GM18505 (cell line): ENCODE data around the gene PYHIN1.
"Not testable (repeated sequence)": the region's sequence is repeated elsewhere in the genome, so short reads cannot be mapped to it uniquely, and the experiment has no call there.

Source experiments
- ATAC-seq: cut with Tn5 transposase; IDR thresholded peaks from one replicate; pipeline ENCODE4 v1.9.1; 2021; ENCODE audit not compliant: unreplicated experiment
- POLR2A ChIP-seq: IDR thresholded peaks from 4 replicates; pipeline ENCODE4 v1.6.1; 2011; ENCODE audit warnings: borderline replicate concordance; ENCODE audit not compliant: insufficient read depth, insufficient read length; ENCODE audit errors: extremely low read depth

The PYHIN1 gene

DNA sequence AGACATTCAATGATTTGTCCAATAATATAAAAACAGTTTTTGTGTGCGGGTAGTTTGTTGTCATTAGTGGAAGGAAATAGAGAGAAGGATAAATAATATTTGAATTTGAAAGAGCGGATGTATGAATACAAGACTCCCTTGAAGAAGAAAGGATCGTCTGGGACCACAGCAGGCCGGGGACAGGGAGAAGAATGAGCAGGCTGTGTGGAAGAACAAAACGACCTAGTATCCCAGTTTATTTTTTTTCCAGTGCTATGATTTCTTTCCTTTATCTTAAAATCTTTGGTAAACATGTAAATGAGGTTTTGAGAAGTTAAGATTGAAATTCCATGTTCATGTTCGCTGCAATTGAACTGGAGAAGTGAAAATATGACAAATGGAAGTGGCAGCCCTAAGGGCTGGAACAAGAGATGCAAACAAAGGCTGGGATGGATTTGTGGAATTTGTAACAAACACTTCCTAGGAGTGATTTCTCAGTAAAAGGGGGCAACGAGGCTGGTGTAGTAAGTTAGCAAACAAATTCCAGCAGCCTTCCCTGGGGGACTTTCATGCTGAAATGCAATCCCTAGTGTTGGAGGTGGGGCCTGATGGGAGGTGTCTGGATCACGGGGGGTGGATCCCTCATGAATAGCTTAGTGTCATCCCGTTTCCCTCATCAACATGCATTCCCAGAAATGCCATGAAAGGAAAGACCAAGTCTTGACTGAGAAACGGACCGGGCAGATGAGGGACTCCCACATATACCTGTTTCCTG lies 68.1 kb downstream of the PYHIN1 start:
- no peak for TF ChIP-seq POLR2A
- no peak for ATAC-seq

DNA sequence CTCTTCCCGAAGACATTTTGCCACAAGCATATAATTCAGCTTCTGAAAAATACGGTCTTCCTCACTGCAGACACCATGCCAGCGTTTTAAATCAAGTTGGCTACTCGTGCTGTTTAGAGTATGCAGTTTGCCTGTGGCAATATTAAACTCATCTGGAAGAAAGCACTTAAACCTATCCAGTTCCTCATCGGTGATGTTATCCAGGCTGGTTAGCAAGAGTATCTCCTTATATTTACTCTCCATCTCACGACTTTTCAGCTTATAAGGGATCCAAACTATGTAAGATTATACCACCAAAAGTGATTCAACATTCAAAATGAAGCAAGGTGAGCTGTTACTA lies 68.7 kb downstream of the PYHIN1 start:
- no peak for TF ChIP-seq POLR2A
- ATAC-seq, result no peak

DNA sequence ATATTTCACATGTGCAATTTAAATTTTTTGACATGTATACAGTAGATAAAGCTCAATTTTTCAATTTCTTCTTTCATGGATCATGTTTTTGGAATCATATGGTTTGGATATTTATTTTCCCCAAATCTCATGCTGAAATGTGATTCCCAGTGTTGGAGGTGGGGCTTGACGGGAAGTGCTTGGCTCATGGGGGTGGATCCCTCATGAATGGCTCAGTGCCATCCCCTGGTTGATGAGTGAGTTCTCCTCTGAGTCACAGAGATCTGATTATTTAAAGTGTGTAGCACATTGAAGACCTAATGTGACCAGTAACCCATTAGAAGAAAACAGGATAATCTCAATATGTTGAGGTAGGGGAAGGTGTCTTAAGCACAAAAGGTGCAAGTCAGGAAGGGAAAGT lies 69.3 kb downstream of the PYHIN1 start:
- ATAC-seq, result no peak
- TF ChIP-seq POLR2A, result no peak

DNA sequence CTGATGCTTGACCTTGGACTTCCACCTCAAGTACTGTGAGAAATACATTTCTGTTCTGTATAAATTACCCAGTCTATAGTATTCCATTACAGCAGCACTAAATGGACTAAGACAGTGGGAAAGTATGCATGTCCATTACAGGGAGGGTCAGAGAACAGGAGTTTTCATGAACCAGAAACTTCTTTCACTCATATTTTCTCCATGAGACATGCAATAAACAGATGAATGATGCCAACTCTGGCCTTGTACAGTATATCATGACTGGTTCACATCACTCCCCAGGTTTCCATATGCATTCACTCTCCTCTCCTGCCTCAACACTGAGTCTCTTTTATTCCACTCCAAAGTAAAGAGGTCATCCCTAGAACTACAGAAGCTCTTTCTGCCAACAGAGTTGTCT lies 73.8 kb downstream of the PYHIN1 start:
- no peak for TF ChIP-seq POLR2A

DNA sequence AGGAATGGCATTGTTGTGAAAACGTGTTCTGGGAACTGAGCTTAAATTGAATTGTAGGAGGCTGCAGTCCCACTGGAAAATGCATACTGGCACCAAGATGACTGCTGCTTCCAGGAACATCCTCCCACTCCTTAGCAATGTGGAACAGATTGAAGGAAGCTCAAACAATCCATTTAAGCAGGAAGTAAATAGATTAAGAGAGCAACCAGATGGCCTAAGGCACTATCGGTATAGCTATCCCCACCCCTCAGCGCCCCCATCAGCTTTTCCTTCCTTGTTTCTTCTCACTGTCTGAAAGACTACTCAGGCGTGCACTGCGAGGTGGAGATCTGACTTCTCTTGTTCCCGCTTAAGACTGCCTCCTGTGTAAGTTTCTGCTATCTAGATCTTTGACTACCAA lies 74.3 kb downstream of the PYHIN1 start:
- TF ChIP-seq POLR2A, result no peak
- no peak for ATAC-seq

More for the DNA sequence above, 73.8 kb downstream of the PYHIN1 start:
- ATAC-seq, result no peak

DNA sequence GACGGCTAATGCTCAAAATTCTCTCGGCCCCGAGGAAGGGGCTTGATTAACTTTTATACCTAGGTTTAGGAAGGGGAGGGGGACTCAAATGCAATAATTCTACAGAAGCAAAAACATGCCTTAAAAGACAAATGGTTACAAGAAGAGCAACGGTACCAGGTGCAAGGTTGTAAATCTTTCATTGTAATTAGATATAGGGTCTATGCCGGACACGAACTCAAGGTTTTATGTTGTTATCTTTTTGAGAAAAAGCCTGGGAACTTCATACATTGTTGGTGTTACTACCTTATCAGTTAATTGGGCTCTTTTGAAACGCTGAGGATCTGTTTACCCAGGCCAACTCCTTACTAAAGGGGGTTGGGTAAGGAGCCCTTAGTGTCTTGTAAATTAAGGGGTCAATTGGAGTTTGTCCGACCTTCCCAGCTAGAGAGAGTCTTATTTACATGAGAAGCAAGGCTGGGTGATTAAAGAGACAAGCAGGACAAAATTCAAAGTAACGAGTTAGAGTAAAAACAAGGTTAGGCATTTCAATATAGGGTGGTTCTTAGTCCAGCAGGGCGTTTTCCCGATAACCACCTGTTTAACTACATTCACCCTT lies 75.0 kb downstream of the PYHIN1 start:
- not testable (repeated sequence) for ATAC-seq

DNA sequence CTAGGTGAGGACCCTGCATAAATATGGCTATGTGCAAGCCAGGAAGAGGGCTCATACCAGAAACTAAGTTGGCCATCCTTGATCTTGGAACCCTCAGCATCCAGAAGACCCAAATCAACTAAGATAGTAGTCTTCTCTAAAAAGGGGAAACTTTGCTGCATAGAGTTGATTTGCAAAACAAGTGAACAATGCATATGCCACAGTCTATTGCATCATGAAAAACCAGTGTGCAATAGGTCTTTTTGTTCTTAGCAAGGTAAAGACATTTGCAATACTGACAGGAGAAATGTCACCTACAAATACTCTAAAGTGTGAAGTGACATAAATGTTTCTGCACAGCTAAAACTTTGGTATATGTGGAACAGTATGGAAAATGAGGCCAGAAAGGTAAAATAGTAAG lies 76.4 kb downstream of the PYHIN1 start:
- TF ChIP-seq POLR2A, result no peak
- no peak for ATAC-seq

DNA sequence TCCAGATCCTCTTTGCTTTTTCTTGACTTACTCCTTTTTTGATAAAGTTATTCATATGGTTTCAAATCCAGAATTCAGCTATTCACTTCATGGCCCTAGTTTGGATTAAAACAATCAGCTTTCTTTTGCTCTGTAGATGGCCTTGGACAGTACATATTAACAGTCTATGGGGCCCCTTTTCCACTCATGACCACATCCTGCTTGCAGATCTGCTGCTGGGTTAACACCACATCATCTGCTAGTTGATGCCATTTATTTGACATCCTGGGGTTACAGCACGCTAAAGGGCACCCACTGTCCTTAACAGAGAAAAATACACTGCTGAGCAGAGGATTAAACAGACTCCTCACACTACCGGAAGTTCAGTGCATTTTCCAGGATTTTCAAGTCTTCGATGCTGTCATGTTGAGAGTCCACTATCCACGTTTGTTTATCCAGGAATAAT lies 77.4 kb downstream of the PYHIN1 start:
- ATAC-seq, result peak; percentile 57
- TF ChIP-seq POLR2A, result peak; percentile 62

DNA sequence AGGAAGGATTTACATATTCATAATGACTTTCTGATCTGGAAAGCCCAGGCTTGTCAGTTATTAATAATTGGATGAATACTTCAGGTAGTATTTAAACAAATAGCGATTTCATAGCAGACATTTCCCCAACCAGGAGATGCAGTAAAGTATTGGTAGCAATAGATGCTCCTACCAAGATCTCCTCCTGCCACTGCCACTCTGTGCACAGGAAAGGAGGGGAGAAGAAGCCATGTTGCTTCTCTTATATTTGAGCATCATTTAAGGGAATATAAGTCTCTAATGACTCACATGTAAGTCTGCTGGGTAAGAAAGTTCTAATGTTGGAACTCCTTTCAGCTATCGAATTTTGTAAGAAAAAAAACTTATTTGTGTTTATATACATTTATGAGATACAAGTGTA lies 77.9 kb downstream of the PYHIN1 start:
- TF ChIP-seq POLR2A, result no peak

DNA sequence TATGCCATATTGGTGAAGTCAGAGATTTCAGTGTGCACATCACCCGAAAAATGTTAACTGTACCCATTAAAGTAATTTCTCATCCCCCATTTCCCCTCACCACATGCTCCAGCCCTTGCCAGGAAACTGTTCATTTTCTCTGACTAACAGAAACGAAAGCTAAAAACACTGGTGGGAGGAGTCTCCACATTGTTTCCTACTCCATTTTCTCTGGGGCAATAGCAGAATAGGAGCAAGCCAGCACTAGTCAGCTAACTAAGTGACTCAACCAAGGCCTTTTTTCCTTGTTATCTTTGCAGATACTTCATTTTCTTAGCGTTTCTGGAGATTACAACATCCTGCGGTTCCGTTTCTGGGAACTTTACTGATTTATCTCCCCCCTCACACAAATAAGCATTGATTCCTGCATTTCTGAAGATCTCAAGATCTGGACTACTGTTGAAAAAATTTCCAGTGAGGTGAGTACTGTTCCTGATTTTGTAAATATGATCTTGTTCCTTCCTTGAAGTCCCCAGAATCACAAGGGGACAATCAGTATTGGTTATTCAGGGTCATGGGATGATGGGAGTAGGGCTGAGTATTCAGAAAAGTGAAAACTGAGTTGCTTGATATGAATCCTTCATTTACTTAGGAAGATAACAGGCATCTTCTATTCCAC lies 78.5 kb downstream of the PYHIN1 start, which contains the start of gene IFI16:
Gene IFI16, plus strand, starts transcription at position 204 of the 658 bp plus-strand sequence. CDS start 4,774 bp downstream, outside the sequence.
- peak; percentile 85 for TF ChIP-seq POLR2A
- peak; percentile 62 for ATAC-seq

More for the DNA sequence above, 77.9 kb downstream of the PYHIN1 start:
- ATAC-seq, result no peak

DNA sequence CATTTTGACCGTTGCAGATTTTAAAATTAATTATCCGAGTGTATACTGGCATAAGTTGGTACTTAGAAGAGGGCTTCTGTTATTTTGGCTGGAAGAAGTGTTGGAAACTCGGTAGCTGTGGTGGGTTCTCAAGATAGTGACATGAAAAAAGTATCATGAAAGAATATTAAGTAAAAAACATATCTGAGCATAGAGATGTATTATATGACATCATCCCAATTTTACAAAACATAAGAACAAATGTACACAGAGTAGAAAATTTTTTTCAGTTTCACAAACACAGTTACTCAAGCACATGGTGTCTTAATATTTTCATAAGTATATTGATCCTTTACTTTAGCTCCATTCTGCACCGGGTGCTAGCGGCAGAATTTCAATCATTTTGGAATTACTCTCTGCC lies 79.0 kb downstream of the PYHIN1 start:
- ATAC-seq, result no peak
- TF ChIP-seq POLR2A, result no peak

DNA sequence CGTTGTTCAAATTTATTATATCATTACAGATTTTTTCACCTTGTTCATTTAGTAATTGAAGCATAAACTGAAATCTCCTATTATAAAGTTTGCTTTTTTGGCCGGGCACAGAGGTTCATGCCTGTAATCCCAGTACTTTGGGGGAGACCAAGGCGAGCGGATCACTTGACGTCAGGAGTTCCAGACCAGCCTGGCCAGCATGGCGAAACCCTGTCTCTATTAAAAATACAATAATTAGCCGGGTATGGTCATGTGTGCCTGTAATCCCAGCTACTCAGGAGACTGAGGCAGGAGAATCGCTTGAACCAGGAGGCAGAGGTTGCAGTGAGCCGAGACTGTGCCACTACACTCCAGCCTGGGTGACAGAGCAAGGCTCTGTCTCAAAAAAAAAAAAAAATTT lies 79.6 kb downstream of the PYHIN1 start:
- not testable (repeated sequence) for ATAC-seq

DNA sequence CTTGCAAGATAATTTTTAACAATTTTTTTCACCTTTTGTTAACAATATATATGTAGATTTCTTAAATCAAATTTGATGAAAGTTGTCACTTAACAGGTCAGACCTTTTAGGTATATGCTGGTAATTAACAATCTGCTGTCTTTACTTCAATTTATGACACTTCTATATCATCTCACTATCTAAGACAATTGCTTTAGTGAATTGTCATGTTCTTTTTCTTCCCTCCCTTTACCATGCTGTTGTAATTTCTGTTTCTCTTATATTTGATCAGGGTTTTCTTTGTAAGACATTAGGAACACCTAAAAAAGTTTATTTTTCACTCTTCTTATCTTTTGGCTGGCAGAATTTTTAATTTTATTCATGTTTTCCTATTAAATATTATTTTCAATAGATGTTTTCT lies 80.4 kb downstream of the PYHIN1 start:
- no peak for ATAC-seq
- no peak for TF ChIP-seq POLR2A

DNA sequence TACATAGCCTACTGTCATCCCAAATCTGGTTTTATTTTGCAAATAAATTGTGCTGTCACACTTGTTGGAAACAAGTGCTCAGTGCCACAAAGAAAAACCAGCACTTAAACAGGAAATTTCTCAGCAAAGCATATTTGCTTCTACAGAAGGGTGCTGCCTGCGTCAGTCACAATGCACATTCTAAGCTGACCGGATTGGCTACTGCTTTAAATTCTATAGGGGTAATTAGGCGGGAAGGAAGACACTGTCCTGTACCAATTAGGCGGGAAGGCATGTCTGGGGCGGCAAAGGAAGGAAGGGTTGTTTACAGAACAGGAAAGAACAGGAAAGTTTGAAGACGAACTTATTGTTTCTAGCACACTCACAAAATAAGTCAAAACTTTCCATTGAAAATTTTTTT lies 81.1 kb downstream of the PYHIN1 start:
- peak; percentile 39 for ATAC-seq
- TF ChIP-seq POLR2A, result peak; percentile 32
